Liver (tissue), 9 donors: ENCODE measurements around the gene NOL9. TPM values are rescaled to one million over a fixed set of nuclear protein-coding genes. Genes with fewer than 3 reads are reported as not detected.

Experiments used
- DNase-seq: peaks from one replicate; pipeline ENCODE4 v3.0.0-alpha.2; 2017; ENCODE audit warnings: low spot score
- H3K27ac ChIP-seq, 2 donors: one replicate each; pipeline ENCODE4 v1.7.0; 2013; ENCODE audit warnings: inconsistent platforms in 2 of 2, low read length in 2 of 2, control low read depth in 1 of 2, low read depth in 1 of 2, mild to moderate bottlenecking in 1 of 2
- H3K27me3 ChIP-seq, 4 donors: one replicate each; pipeline versions ENCODE4 v1.6.1 to v1.7.0; 2013; ENCODE audit warnings: low read length in 3 of 4, inconsistent platforms in 1 of 4, mild to moderate bottlenecking in 1 of 4, moderate library complexity in 1 of 4; ENCODE audit not compliant: control insufficient read depth in 4 of 4, insufficient read depth in 4 of 4
- H3K36me3 ChIP-seq, 4 donors: one replicate each; pipeline versions ENCODE4 v1.6.1 to v1.7.0; 2013; ENCODE audit warnings: low read length in 3 of 4, mild to moderate bottlenecking in 3 of 4, low read depth in 1 of 4, moderate library complexity in 1 of 4; ENCODE audit not compliant: control insufficient read depth in 4 of 4, insufficient read depth in 3 of 4
- H3K4me1 ChIP-seq, 4 donors: one replicate each; pipeline versions ENCODE4 v1.6.1 to v1.7.0; 2013; ENCODE audit warnings: low read length in 3 of 4, mild to moderate bottlenecking in 3 of 4, moderate library complexity in 1 of 4; ENCODE audit not compliant: control insufficient read depth in 4 of 4, insufficient read depth in 4 of 4
- H3K4me3 ChIP-seq, 3 donors: one replicate each; pipeline versions ENCODE4 v1.6.1 to v1.7.0; 2013; ENCODE audit warnings: low read length in 3 of 3, control low read depth in 1 of 3, low read depth in 1 of 3, mild to moderate bottlenecking in 1 of 3
- H3K9ac ChIP-seq, 2 donors: one replicate each; pipeline ENCODE4 v1.7.0; 2013; ENCODE audit warnings: low read length in 2 of 2, mild to moderate bottlenecking in 2 of 2, moderate library complexity in 2 of 2, control low read depth in 1 of 2, low read depth in 1 of 2
- H3K9me3 ChIP-seq, 4 donors: one replicate each; pipeline versions ENCODE4 v1.6.1 to v1.7.0; 2013; ENCODE audit warnings: low read length in 3 of 4; ENCODE audit not compliant: control insufficient read depth in 4 of 4
- CTCF ChIP-seq: fragments of 150-350 bp; IDR thresholded peaks from 2 replicates; pipeline ENCODE4 v1.5.1; 2017; ENCODE audit warnings: improper control_type of control experiment, low read depth, low read length; ENCODE audit not compliant: missing input control
- EGR1 ChIP-seq, 2 donors: IDR thresholded peaks; 2 replicates each; pipeline ENCODE4 v1.6.1; 2016 to 2018; ENCODE audit warnings: antibody characterized with exemption in 2 of 2, low read depth in 2 of 2
- FOXA2 ChIP-seq: IDR thresholded peaks from 2 replicates; pipeline ENCODE4 v1.6.1; 2016; ENCODE audit warnings: antibody characterized with exemption
- HNF4A ChIP-seq, 2 donors: conservative IDR thresholded peaks; 2 replicates each; pipeline ENCODE4 v1.6.1; 2016; ENCODE audit warnings: antibody characterized with exemption in 2 of 2, mild to moderate bottlenecking in 2 of 2
- HNF4G ChIP-seq: IDR thresholded peaks from 2 replicates; pipeline ENCODE4 v1.6.1; 2016; ENCODE audit warnings: antibody characterized with exemption
- MAX ChIP-seq: IDR thresholded peaks from 2 replicates; pipeline ENCODE4 v1.6.1; 2016; ENCODE audit warnings: antibody characterized with exemption
- NR2F2 ChIP-seq: IDR thresholded peaks from 2 replicates; pipeline ENCODE4 v1.6.1; 2016; ENCODE audit warnings: antibody characterized with exemption
- RAD21 ChIP-seq, 2 donors: IDR thresholded peaks; 2 replicates each; pipeline ENCODE4 v1.6.1; 2016; ENCODE audit warnings: antibody characterized with exemption in 2 of 2, mild to moderate bottlenecking in 2 of 2
- REST ChIP-seq: IDR thresholded peaks from 2 replicates; pipeline ENCODE4 v1.6.1; 2016; ENCODE audit warnings: antibody characterized with exemption, mild to moderate bottlenecking
- YY1 ChIP-seq: IDR thresholded peaks from 2 replicates; pipeline ENCODE4 v1.6.1; 2016; ENCODE audit warnings: antibody characterized with exemption, mild to moderate bottlenecking
- ZBTB33 ChIP-seq: IDR thresholded peaks from 2 replicates; pipeline ENCODE4 v1.6.1; 2016; ENCODE audit warnings: antibody characterized with exemption
- WGBS: extraction: QIAGEN DNeasy Blood & Tissue Kit; methylation state at CpG from one replicate; pipeline ENCODE4 v1.1.7; 2013; 5-methylcytosine and 5-hydroxymethylcytosine counted together
- polyA plus RNA-seq, 2 donors: library from polyadenylated mRNA; stranded (reverse) in 1 of 2; unstranded in 1 of 2; fragments of 200-250 nt in 1 of 2; fragments of >200 nt in 1 of 2; fragmentation: Nextera tagmentation in 1 of 2; extraction: Ambion mirVana in 1 of 2; gene quantifications; one replicate each; pipeline versions ENCODE4 v1.2.1 to v1.2.3, GENCODE V29; 2013 to 2015
- total RNA-seq, 2 donors: library from RNA; depleted of rRNA; stranded (reverse); fragments of >200 nt; gene quantifications; one replicate each; pipeline ENCODE4 v1.2.3, GENCODE V29; 2014
- donor health status: healthy.
- donor health status: healthy.
- donor health status: healthy.
- donor health status: healthy.
- donor health status: healthy.

Gene NOL9
- total and polyA plus RNA-seq, 4 donors = 2.1 to 15.1 (median 9.4) TPM

- Histone ChIP-seq H3K9ac (no peak overlapping the region), H3K9me3 (no peaks in the 10 kb centered on the region), H3K36me3 (peaks cover 10 to 27% (median 21%) of the 10 kb centered on the region in 4 donors), H3K4me3 (no peak overlapping the region), H3K4me1 (peaks cover 0 to 12% (median 9%) of the 10 kb centered on the region in 4 donors), H3K27me3 (no peaks in the 10 kb centered on the region), H3K27ac (no peak overlapping the region)
- TF ChIP-seq FOXA2 (no peak), MAX (no peak), YY1 (no peak), CTCF (no peak), HNF4A (conservative IDR thresholded peaks at IDR 0.05) (no peak), NR2F2 (no peak), HNF4G (no peak), RAD21 (IDR thresholded peaks at IDR 0.05) (no peak), EGR1 (IDR thresholded peaks at IDR 0.05; ENCODE audit: low read depth in 2 of 2) (no peak), REST (no peak), ZBTB33 (no peak)
- 89% methylated on average over 5 of the region's 5 CpGs for WGBS
- no peak for DNase-seq
Observed at GRCh38 chr1:6536291-6536690, 18.0 kb downstream of the NOL9 start.

GRCh38 chr1:6535214-6535613 lies 19.1 kb downstream of the NOL9 start:
- no peak for DNase-seq
- no peak for TF ChIP-seq HNF4A (conservative IDR thresholded peaks at IDR 0.05)
- TF ChIP-seq NR2F2 = peak; percentile 40
- no peak for TF ChIP-seq ZBTB33
- TF ChIP-seq FOXA2 = no peak
- no peak overlapping the region for H3K4me3 ChIP-seq
- H3K9ac ChIP-seq = no peak overlapping the region
- H3K27me3 ChIP-seq = no peaks in the 10 kb centered on the region
- H3K4me1 ChIP-seq = peaks cover 0 to 12% (median 9%) of the 10 kb centered on the region in 4 donors
- H3K9me3 ChIP-seq = no peaks in the 10 kb centered on the region
- H3K27ac ChIP-seq = no peak overlapping the region
- H3K36me3 ChIP-seq = peaks cover 8 to 29% (median 22%) of the 10 kb centered on the region in 4 donors
- WGBS = 84% methylated on average over 4 of the region's 4 CpGs
